Stromal cell of bone marrow (primary cell): ENCODE data around the gene OTOGL.
"Not testable (repeated sequence)": the region's sequence is repeated elsewhere in the genome, so short reads cannot be mapped to it uniquely, and the experiment has no call there.

Experiments
- DNase-seq: peaks from one replicate; pipeline ENCODE4 v3.0.0-alpha.2; 2012; ENCODE audit warnings: low read depth

The OTOGL gene

DNA sequence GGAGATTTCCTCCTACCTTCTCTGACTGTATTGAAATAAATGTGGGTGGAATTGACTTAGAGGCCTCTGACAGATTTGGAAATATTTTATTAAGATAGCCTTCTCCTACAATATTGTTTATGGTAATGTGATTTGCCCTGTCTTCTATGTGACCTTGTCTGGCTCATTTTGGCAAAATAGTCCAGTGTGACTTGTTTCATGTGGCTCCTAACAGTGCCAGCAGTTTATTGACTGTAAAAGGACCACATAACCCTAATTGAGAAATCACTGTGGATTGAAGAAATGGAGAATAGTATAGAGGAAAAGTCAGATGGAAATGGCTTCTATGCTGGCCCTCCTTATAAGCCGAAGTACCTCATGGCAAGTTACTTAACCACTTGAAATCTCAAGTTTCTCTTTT is 173.8 kb downstream of the OTOGL start:
- DNase-seq: no peak

DNA sequence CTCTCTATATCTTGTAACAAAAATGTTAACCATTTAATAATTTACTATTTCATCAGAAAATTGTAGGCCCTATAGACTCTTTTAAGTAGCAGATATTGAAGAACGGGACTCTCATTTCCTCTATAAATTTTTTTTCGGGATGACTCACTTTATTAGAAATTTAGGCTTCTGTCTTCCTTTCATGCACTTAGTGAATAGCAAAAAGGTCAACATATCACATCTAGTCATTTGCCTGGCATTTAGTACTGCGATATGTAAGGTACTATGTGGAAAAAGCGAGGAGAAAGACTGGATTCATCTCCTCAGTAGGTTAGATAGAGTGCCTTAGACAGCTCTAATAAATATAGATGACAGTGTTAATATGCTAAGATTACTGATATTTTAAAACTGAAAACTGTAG is 178.4 kb downstream of the OTOGL start:
- no peak for DNase-seq

GRCh38 chr12:80282226-80282625 is 182.9 kb downstream of the OTOGL start:
- no peak for DNase-seq

- DNase-seq: peak; percentile 21
Observed at GRCh38 chr12:80282761-80283160, 183.4 kb downstream of the OTOGL start.

GRCh38 chr12:80291108-80291754 is 191.9 kb downstream of the OTOGL start:
- DNase-seq: no peak

DNA sequence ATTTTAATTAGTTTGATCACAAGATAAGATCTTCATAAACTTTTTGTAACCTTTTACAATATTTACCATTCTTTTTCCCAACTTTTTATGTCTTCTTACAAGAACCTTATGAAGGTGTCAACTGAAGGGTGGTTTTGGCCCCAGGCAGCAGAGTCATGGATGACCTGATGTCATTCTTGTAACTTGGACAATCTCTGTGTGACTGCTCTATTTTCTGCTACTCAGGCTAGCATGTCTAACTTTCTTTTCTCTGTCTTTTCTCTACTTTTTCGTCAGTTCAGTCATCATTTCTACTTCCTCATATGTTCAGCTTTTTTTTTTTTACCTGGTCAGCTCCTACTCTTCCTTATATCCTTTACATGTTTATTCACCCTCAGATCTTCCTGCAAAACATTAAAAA is 194.0 kb downstream of the OTOGL start:
- DNase-seq: no peak

GRCh38 chr12:80293759-80294158 is 194.4 kb downstream of the OTOGL start:
- DNase-seq: no peak

- DNase-seq: no peak
Observed at GRCh38 chr12:80299219-80299618, 199.9 kb downstream of the OTOGL start.

- DNase-seq: no peak
Observed at GRCh38 chr12:80299976-80300375, 200.6 kb downstream of the OTOGL start.

DNA sequence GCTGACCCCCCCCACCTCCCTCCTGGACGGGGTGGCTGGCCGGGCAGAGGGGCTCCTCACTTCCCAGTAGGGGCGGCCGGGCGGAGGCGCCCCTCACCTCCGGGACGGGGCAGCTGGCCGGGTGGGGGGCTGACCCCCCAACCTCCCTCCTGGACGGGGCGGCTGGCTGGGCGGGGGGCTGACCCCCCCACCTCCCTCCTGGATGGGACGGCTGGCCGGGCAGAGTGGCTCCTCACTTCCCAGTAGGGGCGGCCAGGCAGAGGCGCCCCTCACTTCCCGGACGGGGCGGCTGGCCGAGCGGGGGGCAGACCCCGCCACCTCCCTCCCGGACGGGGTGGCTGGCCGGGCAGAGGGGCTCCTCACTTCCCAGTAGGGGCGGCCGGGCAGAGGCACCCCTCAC is 208.1 kb downstream of the OTOGL start:
- not testable (repeated sequence) for DNase-seq

DNA sequence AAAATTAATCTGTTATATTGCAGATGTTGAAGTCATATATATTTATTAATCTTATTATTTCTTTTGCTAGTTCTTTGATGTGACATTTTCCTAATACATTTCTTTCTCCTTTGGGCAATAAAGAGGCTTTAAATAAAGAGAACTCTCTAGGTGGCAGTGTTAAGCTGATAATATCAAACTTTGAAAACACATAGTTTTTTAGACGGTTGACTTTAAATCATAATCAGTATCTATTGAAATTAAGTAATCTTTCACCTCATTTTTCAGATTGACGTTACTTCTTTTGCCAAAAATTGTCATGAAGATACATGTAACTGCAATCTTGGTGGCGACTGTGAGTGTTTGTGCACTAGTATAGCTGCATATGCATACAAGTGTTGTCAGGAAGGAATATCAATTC is 213.9 kb downstream of the OTOGL start:
- DNase-seq: no peak

DNA sequence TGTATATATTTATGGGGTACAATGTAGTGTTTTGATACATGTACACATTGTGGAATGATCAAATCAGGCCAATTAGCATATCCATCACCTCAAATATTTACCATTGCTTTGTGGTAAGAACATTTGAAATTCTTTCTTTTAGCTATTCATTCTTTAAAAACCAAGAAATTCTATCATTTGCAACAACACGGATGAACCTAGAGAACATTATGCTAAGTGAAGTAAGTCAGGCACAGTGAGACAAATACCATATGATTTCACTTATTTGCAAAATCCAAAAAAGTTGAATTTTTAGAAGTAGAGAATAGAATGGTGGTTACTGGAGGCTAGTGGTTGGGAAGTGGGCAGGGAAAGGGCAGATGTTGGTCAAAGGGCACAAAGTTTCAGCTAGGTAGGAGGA is 215.4 kb downstream of the OTOGL start:
- DNase-seq: no peak

- no peak for DNase-seq
Observed at GRCh38 chr12:80316222-80316621, 216.9 kb downstream of the OTOGL start.

DNA sequence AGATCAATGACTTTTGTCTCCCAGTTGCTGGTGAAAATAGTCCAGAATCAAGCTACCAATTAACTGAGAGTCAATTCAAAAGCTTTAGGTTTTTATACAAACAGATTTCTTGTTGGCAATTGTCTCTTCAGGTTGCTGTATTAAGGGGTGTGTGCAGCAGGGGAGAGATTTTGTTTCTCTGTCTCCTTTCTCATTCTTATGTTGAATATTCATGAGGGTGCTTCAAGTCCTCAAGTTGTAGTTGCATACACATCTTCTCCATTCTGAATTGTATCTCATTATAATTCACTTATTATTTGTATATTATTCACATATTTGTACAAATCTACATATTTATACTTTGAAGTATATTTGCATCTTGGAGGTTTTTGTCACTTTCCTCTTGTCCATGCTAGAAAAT is 218.0 kb downstream of the OTOGL start:
- DNase-seq: no peak

- no peak for DNase-seq
Observed at GRCh38 chr12:80317899-80318298, 218.6 kb downstream of the OTOGL start.

GRCh38 chr12:80320121-80320678 is 220.9 kb downstream of the OTOGL start:
- DNase-seq: no peak

- DNase-seq: no peak
Observed at GRCh38 chr12:80321653-80322052, 222.3 kb downstream of the OTOGL start.

- DNase-seq: no peak
Observed at GRCh38 chr12:80325167-80325959, 226.0 kb downstream of the OTOGL start.

DNA sequence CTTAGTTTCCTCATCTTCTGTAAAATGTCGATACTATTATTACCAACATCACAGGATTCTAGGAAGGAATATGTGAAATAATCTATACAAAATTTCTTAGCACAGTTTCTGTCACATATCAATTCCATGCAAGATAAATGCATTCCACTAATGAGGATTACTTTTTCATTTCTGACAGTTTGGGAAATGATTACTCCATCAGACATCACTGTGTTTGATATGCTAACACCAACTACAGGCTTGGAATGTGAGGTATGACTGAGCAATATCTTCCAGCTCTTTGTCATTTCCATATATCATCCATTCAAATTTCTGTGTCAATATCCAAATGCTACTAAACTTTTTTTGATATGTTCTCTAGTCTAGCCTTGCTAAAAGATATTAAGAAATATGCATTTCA is 233.5 kb downstream of the OTOGL start:
- DNase-seq: no peak

GRCh38 chr12:80352474-80352873 is 253.1 kb downstream of the OTOGL start:
- DNase-seq: no peak

GRCh38 chr12:80353254-80353653 is 253.9 kb downstream of the OTOGL start:
- no peak for DNase-seq

GRCh38 chr12:80356097-80356496 is 256.8 kb downstream of the OTOGL start:
- peak; percentile 2 for DNase-seq

DNA sequence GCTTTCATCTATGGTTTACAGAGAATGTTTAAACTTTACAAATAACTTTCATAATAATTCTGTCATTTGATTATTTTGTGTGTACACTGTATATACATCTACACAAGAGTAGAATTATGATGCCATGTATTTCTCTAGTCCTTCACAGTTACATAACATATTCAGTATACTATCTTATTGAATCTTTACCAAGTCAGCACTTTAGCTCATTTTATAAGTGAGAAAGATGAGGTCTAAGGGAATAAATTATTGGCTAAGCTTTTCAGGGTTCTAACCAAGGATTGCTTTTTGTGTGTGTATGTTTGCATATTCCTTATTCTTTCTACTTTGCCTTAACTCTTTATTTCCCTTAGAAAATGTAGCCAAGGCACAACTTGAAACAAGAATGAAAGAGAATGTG is 260.4 kb downstream of the OTOGL start:
- no peak for DNase-seq

- no peak for DNase-seq
Observed at GRCh38 chr12:80364056-80364455, 264.7 kb downstream of the OTOGL start.
